Embryonic facial prominence (tissue), 1 donor: Measurements from ENCODE around the gene WDR62.

ENCODE experiments used
- DNase-seq: peaks from one replicate; pipeline ENCODE4 v3.0.0-alpha.2; 2016; ENCODE audit errors: extremely low spot score

The WDR62 gene

DNA sequence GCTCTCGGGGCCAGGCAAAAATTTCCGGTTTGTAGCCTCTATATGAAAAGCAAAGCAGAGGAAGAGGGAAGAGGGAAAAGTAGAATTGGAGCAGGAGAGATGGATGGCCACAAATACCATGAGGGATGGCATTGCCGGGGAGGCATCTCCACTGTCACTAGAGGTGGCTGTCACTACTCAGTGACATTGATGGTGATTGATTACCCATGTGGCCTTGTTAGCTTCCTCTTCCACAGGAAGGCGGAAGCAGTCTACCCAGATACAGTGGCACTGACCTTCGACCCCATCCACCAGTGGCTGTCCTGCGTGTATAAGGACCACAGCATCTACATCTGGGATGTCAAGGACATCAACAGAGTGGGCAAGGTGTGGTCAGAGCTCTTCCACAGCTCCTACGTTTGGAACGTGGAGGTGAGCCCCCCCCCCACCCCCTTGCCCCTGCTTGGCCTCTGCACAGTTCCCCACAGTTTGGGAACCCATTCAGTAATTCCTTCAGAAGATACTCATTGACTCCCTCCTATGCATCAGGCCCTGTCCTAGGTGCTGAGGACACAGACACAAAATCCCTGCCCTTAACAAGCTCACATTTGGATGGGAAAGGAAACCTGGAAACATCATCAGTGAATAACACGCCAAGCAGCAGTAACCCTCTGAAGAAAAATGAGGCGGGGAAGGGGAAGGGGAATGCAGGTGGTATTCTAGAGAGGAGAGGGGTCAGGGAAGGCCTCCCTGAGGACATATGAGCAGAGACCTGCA, 18.6 kb downstream of the WDR62 start:
- DNase-seq, result no peak

DNA sequence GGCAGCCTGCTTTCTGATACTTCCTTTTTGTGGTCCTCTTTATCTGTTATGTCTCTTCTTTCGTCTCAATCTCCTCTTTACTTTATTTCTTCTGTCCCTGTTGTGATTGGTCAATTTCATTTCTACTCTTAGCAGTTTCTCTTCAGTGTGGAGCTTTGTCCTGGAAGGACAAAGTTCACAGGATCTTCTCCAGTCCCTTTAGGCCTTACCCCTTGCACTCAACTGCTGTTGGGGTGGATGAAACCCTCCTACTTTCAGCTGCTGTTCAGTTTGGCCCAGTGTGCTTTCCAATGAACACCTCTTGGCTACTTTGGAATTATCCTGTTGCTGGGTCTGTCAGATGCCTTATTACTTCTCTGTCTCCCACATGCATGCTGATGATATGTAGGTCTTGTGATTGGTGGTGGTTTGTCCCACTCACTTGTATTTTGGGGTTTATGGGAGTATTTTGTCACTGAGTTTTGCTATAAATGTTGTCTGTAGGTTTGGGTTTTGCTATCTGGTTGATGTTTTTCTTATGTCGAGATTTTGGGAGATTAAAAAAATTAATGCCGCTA, 24.8 kb downstream of the WDR62 start:
- DNase-seq, result no peak

DNA sequence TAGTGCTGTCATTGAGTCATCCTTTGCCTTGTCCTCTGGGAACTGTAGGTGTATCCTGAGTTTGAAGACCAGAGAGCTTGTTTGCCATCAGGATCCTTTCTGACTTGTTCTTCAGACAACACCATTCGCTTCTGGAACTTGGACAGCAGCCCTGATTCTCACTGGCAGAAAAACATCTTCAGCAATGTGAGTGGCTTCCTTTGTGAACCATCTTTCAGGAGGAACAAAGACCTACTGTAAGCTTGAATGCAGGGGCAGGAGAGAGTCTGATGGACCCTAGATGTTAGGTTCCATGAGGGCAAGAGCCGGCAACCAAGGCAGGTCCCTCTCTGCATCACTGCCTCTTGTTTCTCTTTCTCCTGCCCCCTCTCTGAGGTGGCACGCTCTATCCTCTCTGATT, 26.7 kb downstream of the WDR62 start:
- no peak for DNase-seq

DNA sequence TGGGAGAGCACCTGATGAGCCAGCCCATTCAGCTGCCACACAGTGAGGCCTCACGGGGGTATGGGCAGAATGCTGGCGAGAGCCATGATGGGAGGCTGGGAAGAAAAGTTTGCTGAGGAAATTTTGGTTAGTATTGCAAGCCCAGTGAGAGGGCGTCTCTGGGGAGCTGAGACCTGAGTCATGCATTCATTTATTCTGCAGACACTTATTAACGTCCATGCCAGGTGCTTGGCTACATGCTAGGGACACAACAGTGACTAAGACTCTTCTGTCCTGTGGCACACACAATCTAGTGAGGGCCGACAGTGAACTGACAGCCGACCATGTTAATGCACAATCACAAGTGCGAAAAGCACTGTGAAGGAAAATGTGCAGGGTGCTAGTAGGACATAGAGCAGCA, 27.2 kb downstream of the WDR62 start:
- DNase-seq, result no peak

DNA sequence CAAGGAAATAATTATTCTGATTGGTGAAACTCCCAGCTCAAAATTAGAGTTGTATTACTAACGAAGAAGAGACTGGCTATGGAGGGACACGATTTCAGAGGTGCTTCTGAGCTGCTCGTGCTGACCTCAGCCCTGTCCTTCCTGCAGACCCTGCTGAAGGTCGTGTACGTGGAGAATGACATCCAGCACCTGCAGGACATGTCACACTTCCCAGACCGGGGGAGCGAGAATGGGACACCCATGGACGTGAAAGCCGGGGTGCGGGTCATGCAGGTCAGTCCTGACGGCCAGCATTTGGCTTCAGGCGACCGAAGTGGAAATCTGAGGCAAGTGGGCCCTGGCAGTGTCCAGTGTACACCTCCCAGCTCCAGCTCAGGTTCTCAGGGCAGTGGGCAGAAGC, 28.2 kb downstream of the WDR62 start:
- no peak for DNase-seq

DNA sequence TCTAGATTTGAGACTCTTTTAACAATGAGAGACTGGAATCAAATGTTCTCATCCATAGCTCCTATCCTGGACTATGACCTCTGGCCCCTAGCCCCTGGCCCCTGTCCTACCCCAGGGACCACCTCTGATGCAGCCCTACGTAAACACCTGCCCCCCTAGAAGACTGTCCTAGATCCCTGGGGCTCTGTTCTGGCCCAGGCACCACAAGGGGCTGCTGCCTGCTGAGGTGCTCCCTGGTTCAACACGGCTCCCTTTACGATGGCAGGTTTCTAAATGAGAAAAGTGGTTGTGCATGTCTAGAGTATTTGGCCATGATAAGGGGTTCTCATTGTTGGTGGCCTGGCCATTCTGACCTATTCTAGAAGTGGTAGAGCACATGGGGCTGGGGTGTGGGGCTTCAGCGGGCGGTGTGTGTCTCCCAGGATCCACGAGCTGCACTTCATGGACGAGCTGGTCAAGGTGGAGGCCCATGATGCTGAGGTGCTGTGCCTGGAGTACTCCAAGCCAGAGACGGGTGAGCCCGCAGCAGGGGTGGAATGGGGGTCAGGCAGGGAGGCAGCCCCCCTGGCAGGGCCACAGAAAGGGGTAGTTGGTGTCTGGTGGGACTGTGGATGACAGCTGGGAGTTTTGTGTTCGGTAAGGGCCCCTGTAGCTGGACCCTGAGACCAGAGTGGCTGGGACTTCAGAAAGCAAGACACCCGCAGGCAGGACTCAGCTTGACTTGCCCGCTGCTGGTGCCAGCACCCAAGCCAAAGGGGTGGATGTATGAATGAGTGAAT, 29.7 kb downstream of the WDR62 start:
- no peak for DNase-seq

DNA sequence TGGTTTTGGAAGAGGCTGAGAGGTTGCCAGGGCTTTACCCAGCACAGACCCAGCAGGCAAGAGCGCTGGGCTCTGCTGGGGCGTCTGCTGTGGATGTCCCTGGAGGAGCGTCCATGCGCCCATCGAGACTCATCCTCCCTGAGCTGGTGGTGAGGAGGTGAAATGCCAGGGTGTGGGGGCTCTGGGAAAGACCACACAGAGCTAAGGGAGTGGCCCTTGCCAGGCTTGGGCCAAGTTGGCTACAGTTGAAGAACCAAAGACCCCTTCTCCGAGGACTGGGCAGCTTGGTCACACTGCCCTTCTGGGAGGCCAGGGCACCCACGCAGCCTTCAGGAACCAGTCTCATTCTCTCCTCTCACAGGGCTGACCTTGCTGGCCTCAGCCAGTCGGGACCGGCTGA, 31.6 kb downstream of the WDR62 start:
- no peak for DNase-seq

DNA sequence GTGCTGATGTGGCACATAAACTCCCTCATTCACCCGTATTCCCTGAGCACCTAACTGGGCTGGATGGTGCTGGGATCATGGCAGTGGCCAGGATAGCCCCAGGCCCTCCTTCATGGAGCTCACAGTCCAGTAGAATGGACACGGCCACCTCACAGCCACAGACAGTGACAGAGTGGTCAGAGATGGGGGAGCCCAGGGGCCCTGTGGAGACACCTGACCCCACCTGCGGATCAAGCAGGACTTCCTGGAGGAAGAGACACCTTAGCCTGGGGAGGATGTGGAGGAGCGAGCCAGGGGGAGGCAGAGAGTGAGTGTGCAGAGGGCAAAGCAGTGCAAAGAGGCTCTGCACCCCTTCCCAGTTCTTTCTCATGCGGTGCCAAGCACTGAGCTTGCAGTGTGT, 35.1 kb downstream of the WDR62 start:
- no peak for DNase-seq

DNA sequence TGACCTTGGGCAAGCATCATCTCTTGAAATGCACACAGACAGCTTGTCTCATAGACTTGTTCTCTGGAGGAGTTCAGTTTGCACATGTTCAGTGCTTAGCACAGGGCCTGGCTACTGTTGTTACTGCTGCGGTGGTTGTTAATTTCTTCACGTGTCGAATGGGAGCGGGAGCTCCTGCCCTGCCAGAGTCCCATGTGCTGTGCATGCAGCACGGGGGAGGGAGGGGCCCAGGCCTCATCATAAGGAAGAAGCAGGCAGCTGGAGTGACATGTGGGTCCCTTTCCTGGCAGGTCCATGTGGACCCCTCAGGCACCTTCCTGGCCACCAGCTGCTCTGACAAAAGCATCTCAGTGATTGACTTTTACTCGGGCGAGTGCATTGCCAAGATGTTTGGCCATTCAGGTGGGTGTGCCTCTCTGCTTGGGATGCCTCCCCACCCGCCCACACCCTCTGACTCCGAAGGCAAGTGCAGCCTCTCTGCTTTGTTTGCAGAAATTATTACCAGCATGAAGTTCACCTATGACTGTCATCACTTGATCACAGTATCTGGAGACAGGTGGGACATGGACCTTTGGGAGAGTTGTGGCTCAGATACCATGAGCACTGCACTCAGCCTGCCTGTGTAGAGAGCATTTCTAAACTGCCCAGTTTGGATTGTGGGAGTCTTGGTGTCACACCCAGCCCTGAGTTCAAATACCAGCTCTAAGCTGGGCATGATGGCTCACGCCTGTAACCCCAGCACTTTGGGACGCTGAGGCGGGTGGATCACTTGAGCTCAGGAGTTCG, 36.4 kb downstream of the WDR62 start:
- DNase-seq, result no peak

DNA sequence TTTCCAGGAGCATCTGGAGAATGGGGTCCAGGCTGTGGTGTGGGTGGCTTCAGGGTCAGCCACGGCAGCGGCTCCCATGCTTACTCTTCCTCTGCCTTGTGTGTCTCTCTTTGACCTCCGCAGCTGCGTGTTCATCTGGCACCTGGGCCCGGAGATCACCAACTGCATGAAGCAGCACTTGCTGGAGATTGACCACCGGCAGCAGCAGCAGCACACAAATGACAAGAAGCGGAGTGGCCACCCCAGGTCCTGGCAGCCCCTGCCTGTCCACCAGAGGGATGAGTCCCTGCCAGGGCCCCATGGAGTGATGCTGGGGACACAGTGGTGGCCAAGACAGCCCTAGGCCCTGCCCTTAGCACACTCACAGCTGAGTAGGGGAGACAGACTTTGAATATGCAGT, 37.9 kb downstream of the WDR62 start:
- no peak for DNase-seq

DNA sequence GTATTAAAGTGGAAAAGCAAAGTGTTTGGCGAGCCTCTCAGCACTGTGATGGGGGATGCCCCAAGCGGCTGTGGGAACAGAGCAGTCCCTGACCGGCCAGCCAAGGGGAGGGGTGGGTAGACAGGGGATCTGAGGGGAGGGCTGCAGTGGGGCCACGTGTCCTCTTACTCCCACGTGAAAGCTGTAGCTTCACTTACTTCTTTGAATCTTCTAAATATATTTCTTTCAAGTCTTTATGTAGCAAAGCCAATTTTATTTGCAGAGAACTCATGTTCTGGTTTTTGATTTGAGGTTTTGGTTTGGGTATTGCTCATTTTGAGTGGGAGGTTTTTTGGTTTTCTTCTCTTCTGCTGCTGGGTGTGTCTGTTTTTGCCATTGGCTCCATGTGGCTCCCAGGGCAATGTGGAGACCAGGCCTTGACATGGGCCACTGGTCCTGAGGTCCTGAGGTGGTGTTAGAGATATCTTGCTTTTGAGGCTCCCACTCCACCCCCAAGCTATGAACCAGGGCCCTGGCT, 38.5 kb downstream of the WDR62 start:
- no peak for DNase-seq

DNA sequence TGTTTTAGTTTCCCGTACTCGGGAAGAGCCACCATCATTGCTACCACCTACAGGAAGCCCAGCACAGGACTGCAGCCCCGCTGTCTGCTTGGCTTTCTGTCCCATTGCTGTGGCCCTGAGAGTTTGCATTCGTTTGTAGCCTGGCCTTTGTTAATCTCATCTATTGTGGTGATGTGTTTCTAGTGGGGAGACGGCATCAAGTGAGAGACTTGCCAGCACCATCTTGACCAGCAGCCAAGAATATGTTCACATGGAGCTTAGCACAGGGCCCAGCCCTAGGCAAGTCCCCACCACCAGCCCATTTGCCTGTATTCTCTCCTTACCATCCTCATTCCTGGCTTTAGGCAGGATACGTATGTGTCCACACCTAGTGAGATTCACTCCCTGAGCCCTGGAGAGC, 39.0 kb downstream of the WDR62 start:
- DNase-seq, result no peak

DNA sequence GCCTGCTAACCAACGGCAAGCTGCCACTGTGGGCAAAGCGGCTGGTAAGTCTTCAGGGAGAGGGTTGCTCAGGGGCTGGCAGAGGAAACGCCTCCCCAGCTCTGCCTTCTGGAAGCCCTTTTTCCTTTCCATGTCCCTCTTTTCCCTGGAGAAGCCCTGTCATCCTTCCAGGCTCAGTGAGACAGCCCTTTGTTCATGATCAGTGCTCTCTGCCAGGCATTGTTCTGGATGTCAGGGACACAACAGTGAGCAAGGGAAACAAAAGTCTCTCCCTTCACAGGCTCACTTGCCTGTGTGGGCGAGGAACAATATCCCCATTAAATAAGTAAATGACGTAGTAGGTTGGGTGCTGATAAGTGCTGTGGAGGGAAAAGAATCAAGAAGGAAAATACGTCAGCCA, 42.3 kb downstream of the WDR62 start:
- DNase-seq, result no peak

DNA sequence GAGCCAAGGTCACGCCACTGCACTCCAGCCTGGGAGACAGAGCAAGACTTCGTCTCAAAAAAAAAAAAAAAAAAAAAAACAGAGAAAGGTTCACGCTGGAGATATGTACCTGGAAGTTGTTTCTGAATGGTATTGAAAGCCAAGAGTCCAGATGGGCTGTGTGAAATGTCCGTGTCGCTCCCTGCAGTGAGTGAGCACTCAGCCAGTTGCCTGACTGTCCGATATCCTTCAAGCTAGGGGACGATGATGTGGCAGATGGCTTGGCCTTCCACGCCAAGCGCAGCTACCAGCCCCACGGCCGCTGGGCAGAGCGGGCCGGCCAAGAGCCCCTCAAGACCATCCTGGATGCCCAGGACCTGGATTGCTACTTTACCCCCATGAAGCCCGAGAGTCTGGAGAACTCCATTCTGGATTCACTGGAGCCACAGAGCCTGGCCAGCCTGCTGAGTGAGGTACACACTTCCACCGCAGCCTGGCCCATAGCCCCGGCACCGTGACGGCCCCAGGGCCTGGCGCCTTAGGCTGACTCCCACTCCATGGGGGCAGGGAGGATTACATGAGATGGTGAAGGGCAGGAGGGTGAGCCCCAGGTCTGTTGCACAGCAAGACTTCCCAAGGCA, 44.6 kb downstream of the WDR62 start:
- DNase-seq, result no peak

DNA sequence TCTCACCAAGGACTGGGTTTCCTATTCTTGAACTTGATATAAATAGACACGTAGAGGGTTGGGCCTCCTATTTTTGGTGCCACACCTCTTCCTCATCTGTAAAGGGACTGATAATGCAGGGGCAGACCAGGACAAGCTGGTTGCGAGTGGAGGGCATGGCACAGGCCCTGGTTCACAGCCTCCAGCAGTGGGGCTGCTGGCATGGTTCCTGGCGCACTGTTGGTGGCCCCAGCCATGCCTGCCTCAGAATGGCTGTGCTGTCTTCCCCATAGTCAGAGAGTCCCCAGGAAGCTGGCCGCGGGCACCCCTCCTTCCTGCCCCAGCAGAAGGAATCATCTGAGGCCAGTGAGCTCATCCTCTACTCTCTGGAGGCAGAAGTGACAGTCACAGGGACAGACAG, 45.8 kb downstream of the WDR62 start:
- DNase-seq, result no peak

DNA sequence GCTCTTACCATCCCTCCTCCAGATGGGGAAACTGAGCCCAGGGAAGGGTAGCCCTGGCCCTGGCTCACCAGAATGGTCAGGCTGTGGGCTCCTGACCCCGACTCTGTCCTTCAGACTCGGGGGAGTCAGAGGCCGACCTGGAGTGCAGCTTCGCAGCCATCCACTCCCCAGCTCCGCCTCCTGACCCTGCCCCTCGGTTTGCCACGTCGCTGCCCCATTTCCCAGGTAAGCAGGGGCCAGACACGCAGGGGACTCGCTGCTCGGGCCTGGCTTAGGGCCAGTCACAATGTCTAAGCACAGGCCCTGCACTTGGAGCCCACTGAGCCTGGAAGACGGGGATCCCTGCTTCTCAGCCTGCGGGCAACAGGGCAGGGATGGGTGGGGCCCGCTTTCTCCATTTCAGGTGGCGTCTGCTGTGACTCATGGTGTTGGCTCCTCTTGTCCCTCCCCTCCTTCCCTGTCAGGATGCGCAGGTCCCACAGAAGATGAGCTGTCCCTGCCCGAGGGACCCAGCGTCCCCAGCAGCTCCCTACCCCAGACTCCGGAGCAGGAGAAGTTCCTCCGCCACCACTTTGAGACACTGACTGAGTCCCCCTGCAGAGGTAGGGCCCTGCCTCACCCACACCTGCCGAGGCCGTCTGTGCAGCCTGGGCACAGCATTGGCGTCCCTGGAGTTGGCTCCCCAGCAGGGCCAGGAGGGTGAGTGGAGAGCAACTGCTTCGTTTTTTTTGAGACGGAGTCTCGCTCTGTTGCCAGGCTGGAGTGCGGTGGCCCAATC, 47.0 kb downstream of the WDR62 start:
- no peak for DNase-seq

DNA sequence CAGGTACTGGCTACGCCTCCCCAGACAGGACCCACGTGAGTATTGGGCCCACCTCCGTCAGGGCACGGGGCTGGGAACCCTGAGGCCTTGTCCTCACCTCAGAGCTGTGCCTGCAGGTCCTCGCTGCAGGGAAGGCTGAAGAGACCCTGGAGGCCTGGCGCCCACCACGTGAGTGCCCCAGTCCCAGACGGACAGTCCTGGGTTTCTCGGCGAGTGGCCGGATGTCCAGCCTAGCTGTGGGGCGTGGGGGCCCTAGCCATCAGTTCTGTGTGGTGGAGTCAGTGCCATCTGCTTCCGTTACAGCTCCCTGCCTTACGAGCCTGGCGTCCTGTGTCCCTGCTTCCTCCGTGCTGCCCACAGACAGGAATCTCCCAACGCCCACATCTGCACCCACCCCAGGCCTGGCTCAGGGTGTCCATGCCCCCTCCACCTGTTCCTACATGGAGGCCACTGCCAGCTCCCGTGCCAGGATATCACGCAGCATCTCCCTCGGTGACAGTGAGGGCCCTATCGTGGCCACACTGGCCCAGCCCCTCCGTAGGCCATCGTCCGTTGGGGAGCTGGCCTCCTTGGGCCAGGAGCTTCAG, 48.4 kb downstream of the WDR62 start:
- no peak for DNase-seq

DNA sequence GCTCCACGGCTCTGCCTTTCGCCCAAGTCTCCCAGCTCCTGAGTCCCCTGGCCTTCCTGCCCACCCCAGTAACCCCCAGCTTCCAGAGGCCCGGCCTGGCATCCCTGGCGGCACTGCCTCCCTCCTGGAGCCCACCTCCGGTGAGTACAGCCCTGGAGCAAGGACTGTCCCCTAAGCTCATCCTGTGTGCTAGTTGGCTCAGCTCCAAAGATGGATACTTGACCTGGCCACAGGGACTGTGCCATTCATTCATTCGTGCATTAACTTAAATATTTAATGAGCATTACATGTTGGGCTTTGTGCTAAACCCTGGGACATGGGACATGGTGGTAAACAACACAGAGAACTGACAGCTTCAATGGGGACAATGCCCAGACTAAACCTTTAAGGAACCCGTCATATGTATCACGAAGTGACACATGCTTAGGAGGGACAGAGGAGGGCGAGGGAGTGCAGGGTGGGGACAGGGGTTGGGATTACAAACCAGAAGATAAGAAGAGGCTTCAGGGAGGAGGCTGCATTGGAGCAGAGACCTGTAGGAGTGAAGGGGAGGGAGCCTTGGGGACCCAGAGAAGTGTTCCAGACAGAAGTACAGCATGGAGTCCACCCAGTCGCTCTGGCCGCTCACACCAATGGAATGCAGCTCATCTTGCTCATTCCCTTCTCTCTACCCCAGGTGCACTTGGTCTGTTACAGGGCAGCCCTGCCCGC, 49.3 kb downstream of the WDR62 start:
- DNase-seq, result no peak

DNA sequence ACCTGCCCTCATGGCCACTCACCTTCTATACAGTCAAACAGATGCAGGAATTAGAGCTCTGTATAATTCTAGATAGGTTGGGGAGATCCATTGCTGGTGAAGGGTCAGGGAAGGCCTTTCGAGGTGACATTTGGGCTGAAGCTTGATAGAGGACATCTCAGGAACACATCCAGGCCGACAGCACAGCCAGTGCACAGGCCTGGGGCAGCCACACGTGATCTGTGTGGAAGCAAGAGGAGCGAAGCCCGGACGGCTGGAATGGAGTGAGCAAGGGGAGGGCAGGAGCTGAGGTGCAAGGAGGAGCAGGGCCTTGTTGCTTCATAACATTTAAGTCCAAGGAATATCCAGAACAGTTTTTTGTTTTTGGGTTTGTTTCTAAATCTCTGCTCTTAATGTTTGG, 51.7 kb downstream of the WDR62 start:
- DNase-seq, result no peak

DNA sequence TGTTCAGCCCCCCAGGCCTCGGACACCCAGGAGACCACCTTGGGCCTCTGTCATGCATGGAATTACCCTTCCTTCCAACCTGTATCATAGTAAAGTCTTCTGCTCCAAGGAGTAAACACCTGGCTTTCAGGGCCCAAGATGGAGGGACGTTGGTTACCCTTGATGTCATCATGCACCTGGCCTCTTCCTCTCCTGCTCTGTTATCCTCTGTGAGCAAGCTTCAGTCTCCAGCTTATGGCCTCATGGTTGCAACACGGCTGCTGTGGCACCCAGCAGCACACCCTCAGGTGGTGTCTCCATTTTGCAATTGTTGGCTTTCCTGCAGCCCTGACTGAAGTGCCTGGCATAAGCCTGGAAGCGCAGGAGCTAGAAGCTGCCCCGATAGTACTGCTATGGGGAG, 52.3 kb downstream of the WDR62 start:
- no peak for DNase-seq
